ENCODE results near the gene ADGRV1. TPM values are rescaled to one million over a fixed set of nuclear protein-coding genes. Genes with fewer than 3 reads are reported as not detected.
A peak's percentile ranks its signal among the peaks of the same experiment; 100 is the strongest.

Gene ADGRV1
- total RNA-seq, 4 donors from 2014 or later: 129 to 158 (median 145) TPM

GRCh38 chr5:90873033-90873517, 314.5 kb downstream of the ADGRV1 start:
- intact Hi-C loops (cut with DNase I): no loop called here
- no peaks in the 10 kb centered on the region for H3K27me3 ChIP-seq
- no peak for DNase-seq
- H3K9me3 ChIP-seq: no peaks in the 10 kb centered on the region
- TF ChIP-seq POLR2A (IDR thresholded peaks at IDR 0.05) (no peak), CTCF (IDR thresholded peaks at IDR 0.05) (no peak)
- no peak overlapping the region for H3K4me3 ChIP-seq (replicated peaks in 1 of 3)
- 81 to 85% methylated on average over 3 of the region's 3 CpGs for WGBS, 2 donors
- peak overlapping the region in 1 of 3 donors; percentile 1 for H3K27ac ChIP-seq
- H3K36me3 ChIP-seq: no peaks in the 10 kb centered on the region
- H3K4me1 ChIP-seq: peaks cover 9 to 34% of the 10 kb centered on the region in 2 donors

GRCh38 chr5:90874066-90874465, 315.5 kb downstream of the ADGRV1 start:
- H3K36me3 ChIP-seq: no peaks in the 10 kb centered on the region
- TF ChIP-seq POLR2A (IDR thresholded peaks at IDR 0.05): no peak
- no peak for TF ChIP-seq CTCF (IDR thresholded peaks at IDR 0.05)
- H3K27me3 ChIP-seq: no peaks in the 10 kb centered on the region
- no peak overlapping the region for H3K4me3 ChIP-seq (replicated peaks in 1 of 3)
- intact Hi-C loops (cut with DNase I): no loop called here
- WGBS, 2 donors: 95 to 98% methylated on average over 5 of the region's 5 CpGs
- peaks cover 15 to 41% of the 10 kb centered on the region in 2 donors for H3K4me1 ChIP-seq
- no peaks in the 10 kb centered on the region for H3K9me3 ChIP-seq
- no peak overlapping the region for H3K27ac ChIP-seq
- no peak for DNase-seq

GRCh38 chr5:90875456-90875855, 316.9 kb downstream of the ADGRV1 start:
- Histone ChIP-seq H3K27ac (peak overlapping the region in 1 of 3 donors; percentile 5), H3K36me3 (no peaks in the 10 kb centered on the region)

GRCh38 chr5:90876366-90876765, 317.8 kb downstream of the ADGRV1 start:
- WGBS, 2 donors: 37 to 47% methylated on average over 1 of the region's 1 CpG
- TF ChIP-seq CTCF (IDR thresholded peaks at IDR 0.05): no peak
- no peak for TF ChIP-seq POLR2A (IDR thresholded peaks at IDR 0.05)
- no peaks in the 10 kb centered on the region for H3K36me3 ChIP-seq
- no peaks in the 10 kb centered on the region for H3K9me3 ChIP-seq
- H3K27me3 ChIP-seq: no peaks in the 10 kb centered on the region
- intact Hi-C loops (cut with DNase I): no loop called here
- H3K4me1 ChIP-seq: peaks cover 15 to 32% of the 10 kb centered on the region in 2 donors
- no peak for DNase-seq
- H3K27ac ChIP-seq: no peak overlapping the region
- no peak overlapping the region for H3K4me3 ChIP-seq (replicated peaks in 1 of 3)

More at GRCh38 chr5:90875456-90875855, 316.9 kb downstream of the ADGRV1 start:
- Histone ChIP-seq H3K4me1 (peaks cover 15 to 41% of the 10 kb centered on the region in 2 donors), H3K9me3 (no peaks in the 10 kb centered on the region), H3K4me3 (replicated peaks in 1 of 3) (no peak overlapping the region), H3K27me3 (no peaks in the 10 kb centered on the region)
- intact Hi-C loops (cut with DNase I): no loop called here
- no peak for DNase-seq
- TF ChIP-seq POLR2A (IDR thresholded peaks at IDR 0.05) (no peak), CTCF (IDR thresholded peaks at IDR 0.05) (no peak)

- H3K27me3 ChIP-seq: no peaks in the 10 kb centered on the region
- H3K4me3 ChIP-seq (replicated peaks in 1 of 3): no peak overlapping the region
- peaks cover 15 to 25% of the 10 kb centered on the region in 2 donors for H3K4me1 ChIP-seq
- intact Hi-C loops (cut with DNase I): no loop called here
- DNase-seq: no peak
- no peaks in the 10 kb centered on the region for H3K9me3 ChIP-seq
- TF ChIP-seq POLR2A (IDR thresholded peaks at IDR 0.05) (no peak), CTCF (IDR thresholded peaks at IDR 0.05) (no peak)
- H3K27ac ChIP-seq: no peak overlapping the region
- H3K36me3 ChIP-seq: no peaks in the 10 kb centered on the region
- 90 to 96% methylated on average over 2 of the region's 2 CpGs for WGBS, 2 donors
These were observed 318.5 kb downstream of the ADGRV1 start for GRCh38 chr5:90877049-90877448.

Data from thyroid gland (tissue), 4 donors.